ENCODE data around the gene CYGB.

GRCh38 chr17:76513306-76513692, 24.2 kb downstream of the CYGB start:
- TF ChIP-seq CTCF (IDR thresholded peaks at IDR 0.05) (no peak), POLR2A (IDR thresholded peaks at IDR 0.05) (no peak)
